Left lung (tissue), 10 donors: ENCODE data around the gene HERC2. TPM values are rescaled to one million over a fixed set of nuclear protein-coding genes. Genes with fewer than 3 reads are reported as not detected.
A peak's percentile ranks its signal among the peaks of the same experiment; 100 is the strongest.

ENCODE experiments used
- ATAC-seq: fragments of 200-7000 bp; cut with Tn5 transposase; one replicate; pipeline ENCODE4 v1.9.1; 2020; ENCODE audit warnings: moderate library complexity
- DNase-seq, 4 donors: peaks; one replicate each; pipeline ENCODE4 v3.0.0-alpha.2; 2013 to 2020
- H3K27ac ChIP-seq, 2 donors: fragments of 200-600 bp; sonication (generic) in 1 of 2; one replicate each; pipeline versions ENCODE4 v1.5.0 to v1.8.0; 2020 to 2021
- H3K27me3 ChIP-seq, 2 donors: fragments of 200-600 bp; sonication (generic) in 1 of 2; one replicate each; pipeline versions ENCODE4 v1.5.0 to v1.8.0; 2020 to 2021
- H3K36me3 ChIP-seq, 2 donors: fragments of 200-600 bp; sonication (generic) in 1 of 2; one replicate each; pipeline versions ENCODE4 v1.5.0 to v1.8.0; 2020 to 2021
- H3K4me1 ChIP-seq, 2 donors: fragments of 200-600 bp; one replicate each; pipeline ENCODE4 v1.8.0; 2021
- H3K4me3 ChIP-seq, 2 donors: fragments of 200-600 bp; sonication (generic) in 1 of 2; one replicate each; pipeline versions ENCODE4 v1.5.0 to v1.8.0; 2020 to 2021; ENCODE audit warnings: mild to moderate bottlenecking in 1 of 2
- H3K9me3 ChIP-seq, 2 donors: fragments of 200-600 bp; sonication (generic) in 1 of 2; one replicate each; pipeline versions ENCODE4 v1.5.0 to v1.8.0; 2020 to 2021
- intact Hi-C, 2 donors: fragments of 100-400 bp; cut with DNase I; formaldehyde crosslinking; loops; one replicate each; pipeline versions ENCODE4 v1.11.2 to v1.14.2; 2022
- polyA plus RNA-seq, 6 donors: library from polyadenylated mRNA; unstranded; fragments of 120-200 nt; gene quantifications; one replicate each; pipeline ENCODE4 v1.2.1, GENCODE V29; 2013; ENCODE audit not compliant: insufficient read length in 6 of 6
- total RNA-seq, 2 donors: library from RNA; stranded (reverse); fragmentation: NEBNext Ultra II Directional; extraction: Animal tissue kit (Norgen Biotek cat#: 25700); gene quantifications; one replicate each; pipeline ENCODE4 v1.2.1, GENCODE V29; 2021
- TF ChIP-seq, protein P1 (sequence below), 2 donors: fragments of 200-600 bp; sonication (generic) in 1 of 2; IDR thresholded peaks; one replicate each; pipeline versions ENCODE4 v1.5.0 to v1.8.0; 2021; ENCODE audit warnings: antibody characterized with exemption in 2 of 2
- donor health status: DM: no; HTN: yes; CAD: no.
- donor health status: DM: no; HTN: no; CAD: no.

The HERC2 gene
- total and polyA plus RNA-seq, 8 donors = 52.7 to 68.6 (median 56.4) TPM

- Histone ChIP-seq H3K4me1 (no peaks in the 10 kb centered on the region), H3K36me3 (peaks cover 0 to 73% of the 10 kb centered on the region in 2 donors), H3K4me3 (no peak overlapping the region), H3K27ac (no peak overlapping the region), H3K27me3 (no peaks in the 10 kb centered on the region), H3K9me3 (no peaks in the 10 kb centered on the region)
- DNase-seq = peak in 2 of 4 donors; percentile 67 to 88
- ATAC-seq = peak; percentile 52
- intact Hi-C loops = no loop called here
- TF ChIP-seq, protein P1, sequence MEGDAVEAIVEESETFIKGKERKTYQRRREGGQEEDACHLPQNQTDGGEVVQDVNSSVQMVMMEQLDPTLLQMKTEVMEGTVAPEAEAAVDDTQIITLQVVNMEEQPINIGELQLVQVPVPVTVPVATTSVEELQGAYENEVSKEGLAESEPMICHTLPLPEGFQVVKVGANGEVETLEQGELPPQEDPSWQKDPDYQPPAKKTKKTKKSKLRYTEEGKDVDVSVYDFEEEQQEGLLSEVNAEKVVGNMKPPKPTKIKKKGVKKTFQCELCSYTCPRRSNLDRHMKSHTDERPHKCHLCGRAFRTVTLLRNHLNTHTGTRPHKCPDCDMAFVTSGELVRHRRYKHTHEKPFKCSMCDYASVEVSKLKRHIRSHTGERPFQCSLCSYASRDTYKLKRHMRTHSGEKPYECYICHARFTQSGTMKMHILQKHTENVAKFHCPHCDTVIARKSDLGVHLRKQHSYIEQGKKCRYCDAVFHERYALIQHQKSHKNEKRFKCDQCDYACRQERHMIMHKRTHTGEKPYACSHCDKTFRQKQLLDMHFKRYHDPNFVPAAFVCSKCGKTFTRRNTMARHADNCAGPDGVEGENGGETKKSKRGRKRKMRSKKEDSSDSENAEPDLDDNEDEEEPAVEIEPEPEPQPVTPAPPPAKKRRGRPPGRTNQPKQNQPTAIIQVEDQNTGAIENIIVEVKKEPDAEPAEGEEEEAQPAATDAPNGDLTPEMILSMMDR (IDR thresholded peaks at IDR 0.05) = no peak
Observed at GRCh38 chr15:28191832-28192231, 130.1 kb downstream of the HERC2 start.

DNA sequence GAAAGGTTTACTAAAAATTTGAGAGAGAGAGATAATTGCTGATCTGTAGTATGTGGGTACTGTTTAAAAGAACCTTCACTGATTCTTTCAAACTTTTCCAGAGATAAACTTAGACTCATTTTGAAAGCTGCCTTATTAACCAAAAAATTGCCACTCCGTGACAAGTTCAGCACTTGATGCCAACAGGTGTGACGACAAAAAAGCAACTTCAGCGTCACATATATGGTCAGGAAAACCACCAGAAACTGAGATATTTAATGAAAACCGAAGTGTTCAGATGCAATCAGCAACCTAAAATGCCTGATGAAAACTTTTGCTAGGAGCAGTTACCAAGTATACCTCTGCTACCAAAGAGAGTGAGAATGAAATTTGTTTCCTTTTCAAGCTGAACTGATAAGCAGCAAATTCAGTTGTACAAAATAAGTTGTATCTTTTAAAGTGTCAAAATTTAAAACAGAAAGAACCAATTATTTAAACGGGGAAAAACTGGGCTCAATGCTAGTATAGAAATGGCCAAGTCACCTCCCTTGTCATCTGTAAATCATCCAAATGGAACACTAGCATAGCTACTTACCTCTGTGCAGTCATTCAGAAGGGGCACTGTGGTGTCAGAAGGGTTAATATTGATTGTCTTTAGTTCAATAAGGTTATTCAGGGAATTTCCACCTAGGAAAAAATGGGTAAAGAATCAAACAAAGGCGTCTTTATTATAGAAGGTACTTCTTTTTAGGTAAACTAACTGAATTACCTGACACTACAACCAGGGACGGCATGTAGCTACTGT, 131.4 kb downstream of the HERC2 start:
- H3K4me1 ChIP-seq = no peaks in the 10 kb centered on the region
- no peak overlapping the region for H3K4me3 ChIP-seq
- no peak for DNase-seq
- ATAC-seq = no peak
- no peak overlapping the region for H3K27ac ChIP-seq
- H3K9me3 ChIP-seq = no peaks in the 10 kb centered on the region
- peaks cover 0 to 82% of the 10 kb centered on the region in 2 donors for H3K36me3 ChIP-seq
- intact Hi-C loops = no loop called here
- TF ChIP-seq, protein P1 (IDR thresholded peaks at IDR 0.05) = no peak
- H3K27me3 ChIP-seq = no peaks in the 10 kb centered on the region

DNA sequence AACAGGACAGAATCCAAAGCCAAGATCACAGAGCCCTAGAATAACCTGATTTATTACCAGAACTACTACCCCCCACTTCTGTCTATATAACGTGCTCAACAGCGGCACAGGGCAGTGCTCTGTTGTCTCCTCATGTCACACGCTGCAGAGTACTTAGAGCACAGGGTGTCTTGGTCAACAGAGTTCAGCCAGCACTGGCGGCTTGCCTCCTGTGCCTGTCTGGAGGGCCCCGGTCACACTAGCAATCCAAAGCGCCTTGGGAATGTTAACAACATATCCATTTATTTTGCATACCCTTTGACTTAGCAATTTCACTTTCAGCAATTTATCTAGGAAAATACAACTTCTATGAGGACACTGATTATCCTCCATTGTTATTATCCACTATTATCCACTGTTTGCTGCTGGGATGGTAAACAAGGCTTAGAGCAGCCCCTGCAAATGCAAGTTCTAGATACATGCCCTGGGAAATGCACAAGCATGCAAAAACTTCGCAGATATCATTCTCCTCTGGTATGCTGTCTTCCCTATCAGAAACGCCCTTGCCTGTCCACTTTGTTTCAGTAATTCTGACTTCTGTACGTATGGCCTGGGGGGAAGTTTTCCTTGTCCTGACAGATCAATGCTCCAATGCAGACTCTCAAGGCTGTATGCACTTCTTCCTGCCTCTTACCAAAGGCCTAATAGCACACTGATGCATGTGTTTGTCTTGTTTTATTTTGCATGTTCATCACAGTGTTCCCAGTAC, 136.7 kb downstream of the HERC2 start:
- H3K27me3 ChIP-seq = no peaks in the 10 kb centered on the region
- H3K27ac ChIP-seq = no peak overlapping the region
- no peak for ATAC-seq
- no peak overlapping the region for H3K4me3 ChIP-seq
- intact Hi-C loops = no loop called here
- H3K9me3 ChIP-seq = no peaks in the 10 kb centered on the region
- TF ChIP-seq, protein P1 (IDR thresholded peaks at IDR 0.05) = no peak
- H3K36me3 ChIP-seq = peaks cover 0 to 74% of the 10 kb centered on the region in 2 donors
- H3K4me1 ChIP-seq = no peaks in the 10 kb centered on the region
- no peak for DNase-seq

DNA sequence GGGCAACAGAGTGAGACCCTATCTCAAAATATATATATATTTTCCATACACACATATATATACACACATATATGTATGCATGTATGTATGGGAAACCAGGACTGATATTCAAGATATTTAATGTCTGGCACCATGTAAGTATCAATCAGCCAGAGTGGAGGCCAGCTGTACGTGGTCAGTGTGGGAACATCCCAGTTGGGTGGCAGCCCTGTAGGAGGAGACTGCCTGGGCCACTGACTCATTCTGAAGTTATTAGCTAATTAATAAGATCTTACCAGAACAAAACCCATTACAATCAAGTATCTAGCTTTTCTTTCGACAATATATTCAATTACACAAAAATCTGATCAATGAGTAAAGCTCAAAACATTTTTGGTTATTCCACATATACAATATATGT, 137.8 kb downstream of the HERC2 start:
- no peaks in the 10 kb centered on the region for H3K4me1 ChIP-seq
- H3K27me3 ChIP-seq = no peaks in the 10 kb centered on the region
- H3K9me3 ChIP-seq = no peaks in the 10 kb centered on the region
- DNase-seq (no peak), ATAC-seq (no peak)
- intact Hi-C loops = no loop called here
- no peak overlapping the region for H3K27ac ChIP-seq
- TF ChIP-seq, protein P1 (IDR thresholded peaks at IDR 0.05) = no peak
- no peak overlapping the region for H3K4me3 ChIP-seq
- peaks cover 0 to 68% of the 10 kb centered on the region in 2 donors for H3K36me3 ChIP-seq

GRCh38 chr15:28182731-28183130, 139.2 kb downstream of the HERC2 start:
- Histone ChIP-seq H3K4me1 (no peaks in the 10 kb centered on the region), H3K27me3 (no peaks in the 10 kb centered on the region), H3K27ac (no peak overlapping the region), H3K9me3 (no peaks in the 10 kb centered on the region), H3K4me3 (no peak overlapping the region), H3K36me3 (peaks cover 0 to 59% of the 10 kb centered on the region in 2 donors)
- intact Hi-C loops = no loop called here
- no peak for DNase-seq
- ATAC-seq = no peak
- TF ChIP-seq, protein P1 (IDR thresholded peaks at IDR 0.05) = no peak
